H9 (cell line): Measurements from ENCODE around the gene HNF4A. TPM values are rescaled to one million over a fixed set of nuclear protein-coding genes. Genes with fewer than 3 reads are reported as not detected.

Experiments
- DNase-seq: peaks from one replicate; pipeline ENCODE4 v3.0.0-alpha.2; 2017
- H2AFZ ChIP-seq: one replicate; pipeline ENCODE4 v1.6.1; 2013; ENCODE audit warnings: mild to moderate bottlenecking, low read length, control low read depth, moderate library complexity
- H2AK5ac ChIP-seq: 2 replicates; pipeline ENCODE4 v1.6.1; 2013; ENCODE audit warnings: low read length, control low read depth, mixed read lengths; ENCODE audit not compliant: insufficient read length
- H2BK120ac ChIP-seq: one replicate; pipeline ENCODE4 v1.6.1; 2013; ENCODE audit warnings: low read depth, mild to moderate bottlenecking, low read length, control low read depth, inconsistent platforms; ENCODE audit not compliant: poor library complexity, severe bottlenecking
- H2BK12ac ChIP-seq: 2 replicates; pipeline ENCODE4 v1.6.1; 2013; ENCODE audit warnings: low read length, control low read depth, mixed read lengths, low read depth; ENCODE audit not compliant: insufficient read length
- H2BK15ac ChIP-seq: 2 replicates; pipeline ENCODE4 v1.6.1; 2013; ENCODE audit warnings: low read depth, low read length, control low read depth
- H2BK20ac ChIP-seq: one replicate; pipeline ENCODE4 v1.6.1; 2013; ENCODE audit warnings: low read depth, mild to moderate bottlenecking, low read length, control low read depth, inconsistent platforms; ENCODE audit not compliant: poor library complexity, severe bottlenecking
- H2BK5ac ChIP-seq: 2 replicates; pipeline ENCODE4 v1.6.1; 2013; ENCODE audit warnings: low read length, control low read depth, mixed read lengths; ENCODE audit not compliant: insufficient read length
- H3K14ac ChIP-seq: 2 replicates; pipeline ENCODE4 v1.6.1; 2013; ENCODE audit warnings: low read length, control low read depth; ENCODE audit not compliant: insufficient read depth
- H3K18ac ChIP-seq: 2 replicates; pipeline ENCODE4 v1.6.1; 2013; ENCODE audit warnings: low read depth, mild to moderate bottlenecking, mixed read lengths, low read length, control low read depth; ENCODE audit not compliant: insufficient read length
- H3K23ac ChIP-seq: 2 replicates; pipeline ENCODE4 v1.6.1; 2013; ENCODE audit warnings: low read length, control low read depth, mixed read lengths, low read depth; ENCODE audit not compliant: insufficient read length
- H3K23me2 ChIP-seq: 2 replicates; pipeline ENCODE4 v1.6.1; 2013; ENCODE audit warnings: low read depth, mild to moderate bottlenecking, mixed read lengths, low read length, control low read depth; ENCODE audit not compliant: insufficient read length, poor library complexity, severe bottlenecking
- H3K27ac ChIP-seq: 2 replicates; pipeline ENCODE4 v1.5.1; 2013; ENCODE audit warnings: low read length, control low read depth, mixed read lengths, low read depth; ENCODE audit not compliant: insufficient read length
- H3K27me3 ChIP-seq: 2 replicates; pipeline ENCODE4 v1.6.1; 2013; ENCODE audit warnings: low read length, control low read depth, inconsistent platforms; ENCODE audit not compliant: insufficient read depth
- H3K4ac ChIP-seq: 2 replicates; pipeline ENCODE4 v1.6.1; 2013; ENCODE audit warnings: low read depth, mild to moderate bottlenecking, control low read depth, inconsistent platforms, low read length, moderate library complexity
- H3K4me1 ChIP-seq: 2 replicates; pipeline ENCODE4 v1.6.1; 2013; ENCODE audit warnings: low read length, control low read depth, inconsistent platforms; ENCODE audit not compliant: insufficient read depth
- H3K4me2 ChIP-seq: 2 replicates; pipeline ENCODE4 v1.6.1; 2013; ENCODE audit warnings: low read length, control low read depth, mixed read lengths; ENCODE audit not compliant: insufficient read length, insufficient read depth
- H3K56ac ChIP-seq: 2 replicates; pipeline ENCODE4 v1.6.1; 2013; ENCODE audit warnings: low read depth, mild to moderate bottlenecking, mixed read lengths, low read length, control low read depth; ENCODE audit not compliant: insufficient read length
- H3K79me1 ChIP-seq: 2 replicates; pipeline ENCODE4 v1.6.1; 2013; ENCODE audit warnings: low read depth, mild to moderate bottlenecking, moderate library complexity, low read length, control low read depth, inconsistent platforms; ENCODE audit not compliant: insufficient read depth, poor library complexity, severe bottlenecking
- H3K79me2 ChIP-seq: 2 replicates; pipeline ENCODE4 v1.6.1; 2013; ENCODE audit warnings: low read length, control low read depth, inconsistent platforms; ENCODE audit not compliant: insufficient read depth
- H3K9ac ChIP-seq: 2 replicates; pipeline ENCODE4 v1.6.1; 2013; ENCODE audit warnings: low read length, control low read depth, mixed read lengths; ENCODE audit not compliant: insufficient read length; ENCODE audit errors: extremely low read depth
- H3K9me3 ChIP-seq: one replicate; pipeline ENCODE4 v1.6.1; 2013; ENCODE audit warnings: low read depth, low read length, inconsistent platforms; ENCODE audit not compliant: control insufficient read depth
- H3T11ph ChIP-seq: one replicate; pipeline ENCODE4 v1.6.1; 2013; ENCODE audit warnings: mild to moderate bottlenecking, low read length, control low read depth, inconsistent platforms
- H4K20me1 ChIP-seq: one replicate; pipeline ENCODE4 v1.6.1; 2013; ENCODE audit not compliant: control insufficient read depth, insufficient read length, insufficient read depth
- H4K5ac ChIP-seq: 2 replicates; pipeline ENCODE4 v1.6.1; 2013; ENCODE audit warnings: low read depth, mild to moderate bottlenecking, mixed read lengths, low read length, control low read depth; ENCODE audit not compliant: insufficient read length
- H4K8ac ChIP-seq: replicated peaks from 2 replicates; pipeline ENCODE4 v1.6.1; 2013; ENCODE audit warnings: low read length, control low read depth, mixed read lengths, low read depth; ENCODE audit not compliant: insufficient read length
- H4K91ac ChIP-seq: 2 replicates; pipeline ENCODE4 v1.6.1; 2013; ENCODE audit warnings: low read depth, mild to moderate bottlenecking, moderate library complexity, mixed read lengths, low read length, control low read depth; ENCODE audit not compliant: insufficient read length
- H3K27ac Mint-ChIP-seq, 3 experiments: 2 replicates in 2 of 3; 3 replicates in 1 of 3; pipeline ENCODE4 v1.8.0; 2020 to 2021; ENCODE audit warnings: mixed read lengths in 3 of 3, mild to moderate bottlenecking in 1 of 3, moderate library complexity in 1 of 3
- H3K27me3 Mint-ChIP-seq: 2 replicates; pipeline ENCODE4 v1.8.0; 2021; ENCODE audit warnings: low read depth, mild to moderate bottlenecking, moderate library complexity, mixed read lengths
- H3K36me3 Mint-ChIP-seq, 3 experiments: 2 replicates in 2 of 3; 3 replicates in 1 of 3; pipeline ENCODE4 v1.8.0; 2020 to 2021; ENCODE audit warnings: low read depth in 3 of 3, mixed read lengths in 3 of 3; ENCODE audit not compliant: insufficient read depth in 1 of 3
- H3K4me1 Mint-ChIP-seq, 2 experiments: 2 replicates each; pipeline ENCODE4 v1.8.0; 2020; ENCODE audit warnings: mixed read lengths in 2 of 2
- H3K4me3 Mint-ChIP-seq, 2 experiments: 2 replicates in 1 of 2; 3 replicates in 1 of 2; pipeline ENCODE4 v1.8.0; 2020 to 2021; ENCODE audit warnings: mild to moderate bottlenecking in 2 of 2, mixed read lengths in 2 of 2, moderate library complexity in 1 of 2
- H3K9me3 Mint-ChIP-seq, 2 experiments: 2 replicates in 1 of 2; 3 replicates in 1 of 2; pipeline ENCODE4 v1.8.0; 2020; ENCODE audit warnings: mild to moderate bottlenecking in 2 of 2, mixed read lengths in 2 of 2, moderate library complexity in 1 of 2
- CTCF ChIP-seq: fragments of 200-600 bp; sonication (generic); conservative IDR thresholded peaks from 3 replicates; pipeline ENCODE4 v1.8.0; 2021; ENCODE audit warnings: antibody characterized with exemption, mild to moderate bottlenecking
- WGBS: extraction: QIAGEN DNeasy Blood & Tissue Kit; methylation state at CpG from one replicate; pipeline ENCODE4 v1.1.7; 2013; ENCODE audit warnings: missing lambda C conversion rate, low lambda C conversion rate, mixed read lengths; ENCODE audit not compliant: insufficient read length; ENCODE audit errors: extremely low coverage; 5-methylcytosine and 5-hydroxymethylcytosine counted together
- long read RNA-seq: library from polyadenylated mRNA; unstranded; transcript quantifications from one replicate; pipeline ENCODE4 v2.0.0, GENCODE V29; 2020
- total RNA-seq: library from RNA; stranded (reverse); gene quantifications from 2 replicates; pipeline ENCODE4 v1.2.1, GENCODE V29; 2021

The HNF4A gene
- 0.04 TPM in 1 of 2 replicates, not detected in the other for total RNA-seq
- long read RNA-seq: 0 reads

GRCh38 chr20:44355498-44356352 is at the start of gene HNF4A:
TSS of gene HNF4A (plus strand) at chr20:44355699. CDS start at chr20:44355805, 106 bp downstream.
- Histone ChIP-seq H2BK20ac (no peak within 1 kb of the TSS), H4K91ac (no peak within 1 kb of the TSS), H3K9me3 (no peaks in the 10 kb centered on the region), H3K4me2 (no peak within 1 kb of the TSS), H3K56ac (no peak within 1 kb of the TSS), H2AK5ac (no peak within 1 kb of the TSS), H3K4ac (no peak within 1 kb of the TSS), H3K27ac (no peak within 1 kb of the TSS), H3K18ac (no peak within 1 kb of the TSS), H2BK120ac (no peak within 1 kb of the TSS), H2BK12ac (no peak within 1 kb of the TSS), H4K8ac (no peak within 1 kb of the TSS), H3K9ac (peak within 1 kb of the TSS; percentile 25), H3K79me1 (no peaks in the 10 kb centered on the region), H4K20me1 (no peaks in the 10 kb centered on the region), H3K27me3 (no peaks in the 10 kb centered on the region), H2BK15ac (no peak within 1 kb of the TSS), H3K79me2 (no peaks in the 10 kb centered on the region), H3T11ph (no peak within 1 kb of the TSS), H3K14ac (no peak within 1 kb of the TSS; the same call in 1 of the 2 replicates), H3K23me2 (no peaks in the 10 kb centered on the region), H2BK5ac (no peak within 1 kb of the TSS), H2AFZ (no peak within 1 kb of the TSS), H4K5ac (no peak within 1 kb of the TSS), H3K23ac (no peak within 1 kb of the TSS), H3K4me1 (no peaks in the 10 kb centered on the region)
- DNase-seq: no peak
- Mint-ChIP-seq H3K36me3 (no peaks in the 10 kb centered on the region), H3K4me1 (peaks cover 6 to 15% of the 10 kb centered on the region in 2 experiments; a peak in 3 of 4 replicates), H3K9me3 (no peaks in the 10 kb centered on the region; a peak in 1 of 5 replicates), H3K27ac (no peak within 1 kb of the TSS), H3K27me3 (peaks cover 2% of the 10 kb centered on the region), H3K4me3 (no peak within 1 kb of the TSS; a peak in 1 of 5 replicates)
- TF ChIP-seq CTCF: no peak
- no CpG with 5 or more reads among the region's 40 CpGs for WGBS
